ENCODE measurements around the gene KTN1. TPM values are rescaled to one million over a fixed set of nuclear protein-coding genes. Genes with fewer than 3 reads are reported as not detected.

KTN1 gene
- total RNA-seq, 4 donors from 2014 or later = 81.2 to 193 (median 106) TPM

DNA sequence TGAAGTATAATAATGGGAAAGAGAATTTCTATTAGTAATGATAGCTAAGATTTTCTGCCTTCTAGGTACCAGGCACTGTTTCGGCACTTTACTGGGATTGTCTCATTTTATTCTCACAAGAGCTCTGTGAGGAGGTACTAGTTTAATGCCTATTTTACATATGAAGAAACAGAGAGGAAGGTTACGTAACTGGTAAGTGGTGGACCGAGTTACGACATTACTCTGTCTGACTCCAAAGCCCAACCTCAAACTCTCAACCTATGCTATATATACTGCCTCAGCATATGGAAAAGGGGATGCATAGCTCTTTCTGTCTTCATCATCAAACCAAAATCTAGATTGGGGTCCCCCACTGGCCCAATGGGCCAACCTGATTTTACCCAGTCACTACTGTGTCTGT, 133.5 kb downstream of the KTN1 start:
- H3K36me3 ChIP-seq = no peaks in the 10 kb centered on the region
- no peaks in the 10 kb centered on the region for H3K9me3 ChIP-seq
- H3K27me3 ChIP-seq = no peaks in the 10 kb centered on the region
- TF ChIP-seq POLR2A (IDR thresholded peaks at IDR 0.05) (no peak), CTCF (IDR thresholded peaks at IDR 0.05) (no peak)
- no peaks in the 10 kb centered on the region for H3K4me1 ChIP-seq
- DNase-seq = no peak
- H3K27ac ChIP-seq = no peak overlapping the region
- no peak overlapping the region for H3K4me3 ChIP-seq

GRCh38 chr14:55715889-55716288, 135.9 kb downstream of the KTN1 start:
- Histone ChIP-seq H3K4me3 (no peak overlapping the region), H3K9me3 (no peaks in the 10 kb centered on the region), H3K4me1 (no peaks in the 10 kb centered on the region), H3K27ac (peak overlapping the region in 1 of 4 donors; percentile 26), H3K27me3 (no peaks in the 10 kb centered on the region), H3K36me3 (no peaks in the 10 kb centered on the region)
- no peak for TF ChIP-seq CTCF (IDR thresholded peaks at IDR 0.05)
- no peak for TF ChIP-seq POLR2A (IDR thresholded peaks at IDR 0.05)
- DNase-seq = peak in 1 of 3 donors; percentile 48

DNA sequence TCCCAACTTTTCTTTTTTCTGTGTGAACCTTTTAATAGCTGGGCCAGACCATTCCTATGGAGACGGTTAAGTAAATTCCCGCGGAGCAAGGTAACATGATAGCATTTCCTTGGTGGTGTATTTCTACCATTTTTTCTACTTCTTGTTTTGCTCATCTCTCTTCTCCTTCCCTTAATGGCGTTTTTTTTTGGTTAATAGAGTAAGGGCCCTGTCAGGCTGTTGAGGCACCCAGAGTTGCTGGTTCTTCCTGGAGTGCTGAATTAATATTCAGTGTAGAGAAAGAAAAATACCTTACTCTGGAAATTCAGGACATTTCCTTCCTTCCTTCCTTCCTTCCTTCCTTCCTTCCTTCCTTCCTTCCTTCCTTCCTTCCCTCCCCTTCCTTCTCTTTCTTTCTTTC, 137.6 kb downstream of the KTN1 start:
- Histone ChIP-seq H3K27me3 (no peaks in the 10 kb centered on the region), H3K4me3 (no peak overlapping the region), H3K4me1 (no peaks in the 10 kb centered on the region), H3K27ac (no peak overlapping the region), H3K36me3 (no peaks in the 10 kb centered on the region), H3K9me3 (no peaks in the 10 kb centered on the region)
- no peak for DNase-seq
- TF ChIP-seq POLR2A (IDR thresholded peaks at IDR 0.05) (no peak), CTCF (IDR thresholded peaks at IDR 0.05) (no peak)

DNA sequence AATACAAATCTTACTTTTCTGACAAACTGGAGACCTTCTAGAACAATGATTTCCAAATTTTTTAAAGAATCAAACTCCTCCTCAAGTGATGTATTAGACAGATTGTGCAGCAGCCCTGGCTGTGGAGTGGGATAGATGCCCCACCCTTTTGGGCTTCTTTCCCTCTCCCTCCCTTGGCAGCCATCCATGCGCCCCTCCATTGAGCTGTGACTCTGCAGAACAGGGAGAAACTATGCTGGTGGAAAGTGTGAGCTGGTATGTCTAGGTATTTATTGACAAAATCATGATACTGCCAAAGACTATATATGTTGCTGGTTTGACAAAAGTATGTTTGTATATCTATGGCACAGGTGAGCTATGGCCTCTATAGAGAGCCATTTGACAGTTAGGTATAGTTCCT, 138.5 kb downstream of the KTN1 start:
- H3K27me3 ChIP-seq = no peaks in the 10 kb centered on the region
- TF ChIP-seq CTCF (IDR thresholded peaks at IDR 0.05) = no peak
- no peak for TF ChIP-seq POLR2A (IDR thresholded peaks at IDR 0.05)
- no peaks in the 10 kb centered on the region for H3K36me3 ChIP-seq
- no peak overlapping the region for H3K4me3 ChIP-seq
- no peaks in the 10 kb centered on the region for H3K4me1 ChIP-seq
- H3K27ac ChIP-seq = no peak overlapping the region
- DNase-seq = no peak
- H3K9me3 ChIP-seq = no peaks in the 10 kb centered on the region

- Histone ChIP-seq H3K4me3 (no peak overlapping the region), H3K27me3 (no peaks in the 10 kb centered on the region), H3K4me1 (no peaks in the 10 kb centered on the region), H3K36me3 (no peaks in the 10 kb centered on the region), H3K27ac (no peak overlapping the region), H3K9me3 (no peaks in the 10 kb centered on the region)
- no peak for DNase-seq
- no peak for TF ChIP-seq POLR2A (IDR thresholded peaks at IDR 0.05)
- no peak for TF ChIP-seq CTCF (IDR thresholded peaks at IDR 0.05)
Observed at GRCh38 chr14:55720796-55721195, 140.8 kb downstream of the KTN1 start.

GRCh38 chr14:55721353-55721752, 141.3 kb downstream of the KTN1 start:
- no peak overlapping the region for H3K4me3 ChIP-seq
- no peak overlapping the region for H3K27ac ChIP-seq
- no peaks in the 10 kb centered on the region for H3K36me3 ChIP-seq
- TF ChIP-seq POLR2A (IDR thresholded peaks at IDR 0.05) = no peak
- peak in 2 of 6 experiments; percentile 14 to 23 for TF ChIP-seq CTCF (IDR thresholded peaks at IDR 0.05)
- no peak for DNase-seq
- no peaks in the 10 kb centered on the region for H3K4me1 ChIP-seq
- no peaks in the 10 kb centered on the region for H3K27me3 ChIP-seq
- no peaks in the 10 kb centered on the region for H3K9me3 ChIP-seq
